ENCODE results near the gene ALK.

- no peak for TF ChIP-seq POLR2AphosphoS5 (IDR thresholded peaks at IDR 0.05)
- no peak for TF ChIP-seq CTCF (IDR thresholded peaks at IDR 0.05)
- TF ChIP-seq POLR2A (IDR thresholded peaks at IDR 0.05; ENCODE audit: low read depth), result no peak
- no peak for TF ChIP-seq EP300 (IDR thresholded peaks at IDR 0.05)
Measured at GRCh38 chr2:29228947-29229346, 692.4 kb downstream of the ALK start.

All from esophagus muscularis mucosa (tissue), 4 donors.